ENCODE results near the gene ACSF2. TPM values are rescaled to one million over a fixed set of nuclear protein-coding genes. Genes with fewer than 3 reads are reported as not detected.

Gene ACSF2
- polyA plus RNA-seq, 1 donor from 2014 or later: not detected

DNA sequence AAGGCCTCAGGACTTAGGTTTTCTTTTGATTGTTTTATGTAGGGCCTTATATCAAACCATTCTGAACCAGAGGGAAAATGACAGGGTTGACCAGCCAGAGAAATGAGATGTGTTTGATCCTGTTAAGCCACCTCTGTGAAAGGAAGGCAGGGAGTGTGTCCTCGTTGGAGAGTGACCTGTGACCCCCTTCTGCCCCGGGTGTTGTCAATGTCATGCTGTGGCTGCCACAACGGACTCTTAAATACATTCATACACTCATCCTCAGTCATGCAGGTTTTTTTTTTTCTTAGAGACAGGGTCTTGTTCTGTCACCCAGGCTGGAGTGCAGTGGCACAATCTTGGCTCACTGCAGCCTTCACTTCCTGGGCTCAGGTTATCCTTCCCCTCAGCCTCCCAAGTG lies 88.4 kb downstream of the ACSF2 start:
- no peak overlapping the region for H2AFZ ChIP-seq (ENCODE audit: low read depth, low read length)
- H3K4me3 ChIP-seq (ENCODE audit: low read length): no peak overlapping the region
- no peaks in the 10 kb centered on the region for H3K9me3 ChIP-seq (ENCODE audit: low read length)
- H3K36me3 ChIP-seq (ENCODE audit: insufficient read depth, low read length): no peaks in the 10 kb centered on the region
- TF ChIP-seq, protein P1, sequence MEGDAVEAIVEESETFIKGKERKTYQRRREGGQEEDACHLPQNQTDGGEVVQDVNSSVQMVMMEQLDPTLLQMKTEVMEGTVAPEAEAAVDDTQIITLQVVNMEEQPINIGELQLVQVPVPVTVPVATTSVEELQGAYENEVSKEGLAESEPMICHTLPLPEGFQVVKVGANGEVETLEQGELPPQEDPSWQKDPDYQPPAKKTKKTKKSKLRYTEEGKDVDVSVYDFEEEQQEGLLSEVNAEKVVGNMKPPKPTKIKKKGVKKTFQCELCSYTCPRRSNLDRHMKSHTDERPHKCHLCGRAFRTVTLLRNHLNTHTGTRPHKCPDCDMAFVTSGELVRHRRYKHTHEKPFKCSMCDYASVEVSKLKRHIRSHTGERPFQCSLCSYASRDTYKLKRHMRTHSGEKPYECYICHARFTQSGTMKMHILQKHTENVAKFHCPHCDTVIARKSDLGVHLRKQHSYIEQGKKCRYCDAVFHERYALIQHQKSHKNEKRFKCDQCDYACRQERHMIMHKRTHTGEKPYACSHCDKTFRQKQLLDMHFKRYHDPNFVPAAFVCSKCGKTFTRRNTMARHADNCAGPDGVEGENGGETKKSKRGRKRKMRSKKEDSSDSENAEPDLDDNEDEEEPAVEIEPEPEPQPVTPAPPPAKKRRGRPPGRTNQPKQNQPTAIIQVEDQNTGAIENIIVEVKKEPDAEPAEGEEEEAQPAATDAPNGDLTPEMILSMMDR (IDR thresholded peaks at IDR 0.05; ENCODE audit: poor library complexity, severe bottlenecking): no peak
- TF ChIP-seq, protein P2, sequence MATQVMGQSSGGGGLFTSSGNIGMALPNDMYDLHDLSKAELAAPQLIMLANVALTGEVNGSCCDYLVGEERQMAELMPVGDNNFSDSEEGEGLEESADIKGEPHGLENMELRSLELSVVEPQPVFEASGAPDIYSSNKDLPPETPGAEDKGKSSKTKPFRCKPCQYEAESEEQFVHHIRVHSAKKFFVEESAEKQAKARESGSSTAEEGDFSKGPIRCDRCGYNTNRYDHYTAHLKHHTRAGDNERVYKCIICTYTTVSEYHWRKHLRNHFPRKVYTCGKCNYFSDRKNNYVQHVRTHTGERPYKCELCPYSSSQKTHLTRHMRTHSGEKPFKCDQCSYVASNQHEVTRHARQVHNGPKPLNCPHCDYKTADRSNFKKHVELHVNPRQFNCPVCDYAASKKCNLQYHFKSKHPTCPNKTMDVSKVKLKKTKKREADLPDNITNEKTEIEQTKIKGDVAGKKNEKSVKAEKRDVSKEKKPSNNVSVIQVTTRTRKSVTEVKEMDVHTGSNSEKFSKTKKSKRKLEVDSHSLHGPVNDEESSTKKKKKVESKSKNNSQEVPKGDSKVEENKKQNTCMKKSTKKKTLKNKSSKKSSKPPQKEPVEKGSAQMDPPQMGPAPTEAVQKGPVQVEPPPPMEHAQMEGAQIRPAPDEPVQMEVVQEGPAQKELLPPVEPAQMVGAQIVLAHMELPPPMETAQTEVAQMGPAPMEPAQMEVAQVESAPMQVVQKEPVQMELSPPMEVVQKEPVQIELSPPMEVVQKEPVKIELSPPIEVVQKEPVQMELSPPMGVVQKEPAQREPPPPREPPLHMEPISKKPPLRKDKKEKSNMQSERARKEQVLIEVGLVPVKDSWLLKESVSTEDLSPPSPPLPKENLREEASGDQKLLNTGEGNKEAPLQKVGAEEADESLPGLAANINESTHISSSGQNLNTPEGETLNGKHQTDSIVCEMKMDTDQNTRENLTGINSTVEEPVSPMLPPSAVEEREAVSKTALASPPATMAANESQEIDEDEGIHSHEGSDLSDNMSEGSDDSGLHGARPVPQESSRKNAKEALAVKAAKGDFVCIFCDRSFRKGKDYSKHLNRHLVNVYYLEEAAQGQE (IDR thresholded peaks at IDR 0.05; ENCODE audit: borderline replicate concordance): no peak
- no peak for TF ChIP-seq POLR2AphosphoS5 (IDR thresholded peaks at IDR 0.05)
- TF ChIP-seq EZH2 (IDR thresholded peaks at IDR 0.05; ENCODE audit: borderline replicate concordance, insufficient read depth, low read length, poor library complexity, severe bottlenecking): no peak
- TF ChIP-seq TAF1 (IDR thresholded peaks at IDR 0.05; ENCODE audit: low read depth): no peak
- no peak for TF ChIP-seq MXI1 (conservative IDR thresholded peaks at IDR 0.05; ENCODE audit: poor library complexity, severe bottlenecking)
- TF ChIP-seq EP300 (conservative IDR thresholded peaks at IDR 0.05; ENCODE audit: poor library complexity, severe bottlenecking): no peak
- no peak for TF ChIP-seq RAD21 (conservative IDR thresholded peaks at IDR 0.05)
- no peak for TF ChIP-seq SMC3 (conservative IDR thresholded peaks at IDR 0.05; ENCODE audit: poor library complexity)
- H3K9ac ChIP-seq (ENCODE audit: low read length): no peak overlapping the region
- no peaks in the 10 kb centered on the region for H4K20me1 ChIP-seq (ENCODE audit: insufficient read depth)
- H3K27me3 ChIP-seq (ENCODE audit: insufficient read depth, low read depth, low read length): no peaks in the 10 kb centered on the region
- H3K4me2 ChIP-seq (ENCODE audit: low read length): no peak overlapping the region
- H3K79me2 ChIP-seq (replicated peaks; ENCODE audit: insufficient read depth, low read length): no peaks in the 10 kb centered on the region
- H3K27ac ChIP-seq (ENCODE audit: low read length): no peak overlapping the region
- H3K9me2 ChIP-seq (ENCODE audit: insufficient read depth, low read length): no peaks in the 10 kb centered on the region
- no peaks in the 10 kb centered on the region for H3F3A ChIP-seq (ENCODE audit: insufficient read depth, low read length, poor library complexity, severe bottlenecking)

DNA sequence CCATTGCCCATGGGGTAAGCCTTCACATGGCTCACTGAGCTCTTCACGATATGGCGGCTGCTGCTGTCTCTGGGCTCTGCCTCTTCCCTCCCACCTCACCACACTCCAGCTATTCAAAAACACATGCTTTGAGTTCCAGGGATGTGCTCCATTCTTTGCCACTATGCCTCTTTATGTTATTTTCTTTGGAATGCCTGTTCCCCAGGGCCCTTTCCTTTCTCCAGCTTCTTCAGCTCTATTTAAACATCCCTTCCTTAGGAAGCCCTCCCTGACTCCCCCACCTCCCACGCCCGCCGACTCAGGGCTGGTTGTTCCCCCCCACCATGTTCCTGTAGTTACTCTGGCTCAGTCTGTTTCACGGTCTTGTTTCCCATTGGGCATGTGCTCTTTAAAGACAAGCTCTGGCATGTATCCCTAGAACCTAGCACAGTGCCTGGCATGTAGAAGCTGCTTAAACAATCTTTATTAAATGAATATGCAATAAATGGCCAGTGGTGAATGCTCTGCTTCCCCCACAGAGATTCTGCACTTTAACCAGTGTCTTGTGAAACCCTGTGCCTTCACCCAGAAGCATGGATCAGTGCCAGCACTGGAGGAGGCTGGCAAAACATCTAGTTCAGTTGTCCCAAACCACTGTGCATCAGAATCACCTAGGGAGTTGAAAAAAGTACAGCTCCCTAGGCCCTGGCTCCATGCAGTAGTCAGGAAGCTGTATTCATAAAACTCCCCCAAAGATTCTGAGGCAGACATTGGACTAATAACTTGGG lies 89.1 kb downstream of the ACSF2 start:
- H3K27ac ChIP-seq (ENCODE audit: low read length): no peak overlapping the region
- no peak overlapping the region for H2AFZ ChIP-seq (ENCODE audit: low read depth, low read length)
- H4K20me1 ChIP-seq (ENCODE audit: insufficient read depth): no peaks in the 10 kb centered on the region
- H3F3A ChIP-seq (ENCODE audit: insufficient read depth, low read length, poor library complexity, severe bottlenecking): no peaks in the 10 kb centered on the region
- no peak overlapping the region for H3K4me2 ChIP-seq (ENCODE audit: low read length)
- no peak overlapping the region for H3K9ac ChIP-seq (ENCODE audit: low read length)
- H3K27me3 ChIP-seq (ENCODE audit: insufficient read depth, low read depth, low read length): no peaks in the 10 kb centered on the region
- H3K4me3 ChIP-seq (ENCODE audit: low read length): no peak overlapping the region
- no peaks in the 10 kb centered on the region for H3K36me3 ChIP-seq (ENCODE audit: insufficient read depth, low read length)
- no peaks in the 10 kb centered on the region for H3K9me3 ChIP-seq (ENCODE audit: low read length)
- no peaks in the 10 kb centered on the region for H3K9me2 ChIP-seq (ENCODE audit: insufficient read depth, low read length)
- H3K79me2 ChIP-seq (replicated peaks; ENCODE audit: insufficient read depth, low read length): no peaks in the 10 kb centered on the region
- TF ChIP-seq POLR2AphosphoS5 (IDR thresholded peaks at IDR 0.05) (no peak), SMC3 (conservative IDR thresholded peaks at IDR 0.05; ENCODE audit: poor library complexity) (no peak), RAD21 (conservative IDR thresholded peaks at IDR 0.05) (no peak), MXI1 (conservative IDR thresholded peaks at IDR 0.05; ENCODE audit: poor library complexity, severe bottlenecking) (no peak), EZH2 (IDR thresholded peaks at IDR 0.05; ENCODE audit: borderline replicate concordance, insufficient read depth, low read length, poor library complexity, severe bottlenecking) (no peak), TAF1 (IDR thresholded peaks at IDR 0.05; ENCODE audit: low read depth) (no peak), EP300 (conservative IDR thresholded peaks at IDR 0.05; ENCODE audit: poor library complexity, severe bottlenecking) (no peak)
- TF ChIP-seq, protein P2 (IDR thresholded peaks at IDR 0.05; ENCODE audit: borderline replicate concordance): no peak
- TF ChIP-seq, protein P1 (IDR thresholded peaks at IDR 0.05; ENCODE audit: poor library complexity, severe bottlenecking): no peak

Data from neural cell (in vitro differentiated cells).